Loucy (cell line): ENCODE results near the gene CEP128.

Experiments
- EZH2phosphoT487 ChIP-seq: fragments of 200-600 bp; IDR thresholded peaks from 2 replicates; pipeline ENCODE4 v1.6.1; 2018; ENCODE audit warnings: antibody characterized with exemption, mild to moderate bottlenecking, moderate library complexity, borderline replicate concordance
- TF ChIP-seq, protein P1 (sequence below): fragments of 200-600 bp; sonication (generic); conservative IDR thresholded peaks from 2 replicates; pipeline ENCODE4 v1.5.1; 2014; ENCODE audit warnings: mild to moderate bottlenecking, antibody characterized with exemption, low read length

DNA sequence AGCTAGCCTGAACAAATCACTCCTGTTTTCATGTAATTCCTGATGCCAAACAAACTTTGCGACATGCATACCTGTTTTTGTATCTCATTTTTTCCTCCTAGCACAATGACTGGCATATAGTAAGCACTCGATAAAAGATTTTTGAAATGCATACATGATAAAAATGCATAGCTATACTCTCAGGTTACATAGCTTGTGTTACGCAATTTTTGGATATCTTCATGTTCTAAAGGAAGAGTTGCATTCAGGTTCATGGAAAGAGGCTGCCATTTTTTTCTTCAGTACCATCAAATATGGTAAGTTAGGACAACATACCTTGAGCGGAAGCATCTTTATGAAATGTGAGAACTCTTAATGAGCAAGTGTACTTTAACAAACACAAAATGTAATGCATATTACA lies 445.4 kb downstream of the CEP128 start:
- TF ChIP-seq, protein P1, sequence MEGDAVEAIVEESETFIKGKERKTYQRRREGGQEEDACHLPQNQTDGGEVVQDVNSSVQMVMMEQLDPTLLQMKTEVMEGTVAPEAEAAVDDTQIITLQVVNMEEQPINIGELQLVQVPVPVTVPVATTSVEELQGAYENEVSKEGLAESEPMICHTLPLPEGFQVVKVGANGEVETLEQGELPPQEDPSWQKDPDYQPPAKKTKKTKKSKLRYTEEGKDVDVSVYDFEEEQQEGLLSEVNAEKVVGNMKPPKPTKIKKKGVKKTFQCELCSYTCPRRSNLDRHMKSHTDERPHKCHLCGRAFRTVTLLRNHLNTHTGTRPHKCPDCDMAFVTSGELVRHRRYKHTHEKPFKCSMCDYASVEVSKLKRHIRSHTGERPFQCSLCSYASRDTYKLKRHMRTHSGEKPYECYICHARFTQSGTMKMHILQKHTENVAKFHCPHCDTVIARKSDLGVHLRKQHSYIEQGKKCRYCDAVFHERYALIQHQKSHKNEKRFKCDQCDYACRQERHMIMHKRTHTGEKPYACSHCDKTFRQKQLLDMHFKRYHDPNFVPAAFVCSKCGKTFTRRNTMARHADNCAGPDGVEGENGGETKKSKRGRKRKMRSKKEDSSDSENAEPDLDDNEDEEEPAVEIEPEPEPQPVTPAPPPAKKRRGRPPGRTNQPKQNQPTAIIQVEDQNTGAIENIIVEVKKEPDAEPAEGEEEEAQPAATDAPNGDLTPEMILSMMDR: no peak
- TF ChIP-seq EZH2phosphoT487: no peak
